Omental fat pad (tissue), 4 donors: Measurements from ENCODE around the gene ZNF431. TPM values are rescaled to one million over a fixed set of nuclear protein-coding genes. Genes with fewer than 3 reads are reported as not detected.
"Not testable (repeated sequence)": the region's sequence is repeated elsewhere in the genome, so short reads cannot be mapped to it uniquely, and the experiment has no call there.

Experiments
- ATAC-seq: fragments of 150-250 bp; one replicate; pipeline ENCODE4 v1.9.1; 2016; ENCODE audit warnings: mild to moderate bottlenecking, moderate library complexity; ENCODE audit not compliant: low FRiP score
- DNase-seq: peaks from one replicate; pipeline ENCODE4 v3.0.0-alpha.2; 2019; ENCODE audit warnings: low spot score
- total RNA-seq, 4 donors: library from RNA; depleted of rRNA; stranded (reverse); fragments of >200 nt; gene quantifications; one replicate each; pipeline ENCODE4 v1.1.0, GENCODE V29; 2016
- TF ChIP-seq, protein P1 (sequence below), 3 donors: fragments of 450-650 bp; IDR thresholded peaks; one replicate each; pipeline ENCODE4 v1.5.1; 2016 to 2017; ENCODE audit warnings: antibody characterized with exemption in 3 of 3, mild to moderate bottlenecking in 3 of 3, moderate library complexity in 2 of 3

Gene ZNF431
- total RNA-seq, 4 donors from 2014 or later: 6.3 to 12.5 (median 10.3) TPM

DNA sequence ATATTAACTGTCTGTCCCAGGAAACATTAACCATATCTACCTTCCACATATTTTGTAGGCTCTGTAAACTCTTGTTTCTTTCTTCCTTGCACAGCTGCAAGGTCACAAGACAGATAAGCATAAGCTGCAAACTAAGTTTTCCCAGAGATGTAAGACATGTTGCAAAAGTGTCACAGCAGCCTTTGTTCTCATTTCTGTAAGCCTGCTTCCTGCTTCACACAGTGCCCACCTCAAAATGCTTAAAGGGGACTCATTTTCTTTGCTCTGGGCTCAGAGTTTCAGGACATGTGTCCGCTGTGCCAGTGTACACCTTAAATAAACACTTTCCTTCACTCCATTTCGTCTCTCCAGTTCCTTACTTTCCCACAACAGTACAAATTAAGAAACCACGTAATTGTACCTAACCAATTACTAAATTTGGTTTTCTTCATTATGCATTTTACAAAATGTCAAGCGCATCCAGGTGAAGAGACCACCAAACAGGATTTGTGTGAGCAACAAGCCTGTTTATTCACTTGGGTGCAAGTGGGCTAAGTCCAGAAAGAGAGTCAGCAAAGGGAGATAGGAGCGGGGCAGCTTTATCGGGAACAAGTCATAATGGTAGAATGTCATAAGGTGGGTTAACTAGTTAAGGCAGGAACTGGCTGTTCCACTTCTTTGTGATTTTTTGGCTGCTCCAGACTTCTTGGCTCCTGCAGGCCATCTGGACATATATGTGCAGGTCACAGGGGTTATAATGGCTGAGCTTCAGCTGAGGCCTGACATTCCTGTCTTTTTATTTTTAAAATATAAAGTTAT, 12.7 kb upstream of the ZNF431 start:
- DNase-seq: no peak
- no peak for ATAC-seq
- TF ChIP-seq, protein P1, sequence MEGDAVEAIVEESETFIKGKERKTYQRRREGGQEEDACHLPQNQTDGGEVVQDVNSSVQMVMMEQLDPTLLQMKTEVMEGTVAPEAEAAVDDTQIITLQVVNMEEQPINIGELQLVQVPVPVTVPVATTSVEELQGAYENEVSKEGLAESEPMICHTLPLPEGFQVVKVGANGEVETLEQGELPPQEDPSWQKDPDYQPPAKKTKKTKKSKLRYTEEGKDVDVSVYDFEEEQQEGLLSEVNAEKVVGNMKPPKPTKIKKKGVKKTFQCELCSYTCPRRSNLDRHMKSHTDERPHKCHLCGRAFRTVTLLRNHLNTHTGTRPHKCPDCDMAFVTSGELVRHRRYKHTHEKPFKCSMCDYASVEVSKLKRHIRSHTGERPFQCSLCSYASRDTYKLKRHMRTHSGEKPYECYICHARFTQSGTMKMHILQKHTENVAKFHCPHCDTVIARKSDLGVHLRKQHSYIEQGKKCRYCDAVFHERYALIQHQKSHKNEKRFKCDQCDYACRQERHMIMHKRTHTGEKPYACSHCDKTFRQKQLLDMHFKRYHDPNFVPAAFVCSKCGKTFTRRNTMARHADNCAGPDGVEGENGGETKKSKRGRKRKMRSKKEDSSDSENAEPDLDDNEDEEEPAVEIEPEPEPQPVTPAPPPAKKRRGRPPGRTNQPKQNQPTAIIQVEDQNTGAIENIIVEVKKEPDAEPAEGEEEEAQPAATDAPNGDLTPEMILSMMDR (IDR thresholded peaks at IDR 0.05): no peak

DNA sequence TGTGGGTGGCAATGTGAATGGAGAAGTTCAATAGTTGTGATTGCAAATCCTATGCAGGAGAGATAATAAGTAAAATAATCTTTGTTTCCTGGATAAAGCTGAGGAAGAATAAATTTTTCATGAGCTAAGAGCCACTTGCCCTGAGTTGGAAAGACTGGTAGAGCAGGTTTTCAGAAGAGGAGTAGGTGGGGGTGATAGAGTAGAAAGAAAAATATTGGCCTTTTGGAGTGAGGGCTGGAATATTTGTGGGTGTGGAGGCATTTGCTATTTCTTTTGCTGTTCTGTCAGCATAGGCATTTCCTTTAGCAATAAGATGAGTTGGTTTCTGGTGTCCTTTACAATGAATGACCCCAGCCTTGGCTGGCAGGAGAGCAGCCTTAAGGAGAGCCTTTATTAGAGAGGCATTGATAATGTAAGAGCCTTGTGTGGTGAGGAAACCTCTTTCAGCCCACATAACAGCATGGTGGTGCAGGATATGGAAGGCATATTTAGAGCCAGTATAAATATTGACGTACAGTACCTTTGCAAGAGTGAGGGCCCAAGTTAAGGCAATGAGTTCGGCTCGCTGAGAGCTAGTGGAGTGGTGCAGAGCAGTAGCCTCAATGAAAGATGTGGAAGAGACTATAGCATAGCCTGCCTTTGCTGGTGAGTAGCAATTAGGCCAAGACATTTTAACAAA, 11.6 kb upstream of the ZNF431 start:
- TF ChIP-seq, protein P1 (IDR thresholded peaks at IDR 0.05): no peak
- DNase-seq (no peak), ATAC-seq (no peak)

DNA sequence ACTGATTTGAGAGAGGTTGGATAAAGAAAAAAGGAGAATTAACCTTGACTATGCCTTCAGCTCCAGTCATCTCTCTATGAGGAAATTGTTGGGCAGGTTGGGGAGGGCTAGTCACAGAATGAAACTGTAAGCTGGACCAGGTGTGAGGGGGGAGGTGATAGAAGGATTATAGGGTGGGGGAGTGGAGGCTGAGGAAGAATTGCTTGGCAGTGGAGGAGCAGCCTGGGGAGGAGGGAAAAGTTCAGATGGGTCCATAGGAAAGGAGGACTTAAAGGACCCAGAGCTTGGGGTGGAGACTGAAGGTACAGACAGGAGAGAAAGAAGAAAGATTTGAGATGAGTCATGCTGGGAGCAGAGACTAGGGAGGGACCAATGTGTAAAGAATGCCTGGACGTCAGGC, 8.2 kb upstream of the ZNF431 start:
- DNase-seq (no peak), ATAC-seq (no peak)
- TF ChIP-seq, protein P1 (IDR thresholded peaks at IDR 0.05): no peak

- ATAC-seq: no peak
- TF ChIP-seq, protein P1 (IDR thresholded peaks at IDR 0.05): no peak
- no peak for DNase-seq
These were observed 6.9 kb upstream of the ZNF431 start for GRCh38 chr19:21134934-21135366.

- TF ChIP-seq, protein P1 (IDR thresholded peaks at IDR 0.05): no peak
- ATAC-seq: no peak
- DNase-seq: no peak
These were observed 6.4 kb upstream of the ZNF431 start for GRCh38 chr19:21135433-21135832.

GRCh38 chr19:21138130-21138529, 3.7 kb upstream of the ZNF431 start:
- no peak for DNase-seq
- no peak for ATAC-seq
- TF ChIP-seq, protein P1 (IDR thresholded peaks at IDR 0.05): no peak

DNA sequence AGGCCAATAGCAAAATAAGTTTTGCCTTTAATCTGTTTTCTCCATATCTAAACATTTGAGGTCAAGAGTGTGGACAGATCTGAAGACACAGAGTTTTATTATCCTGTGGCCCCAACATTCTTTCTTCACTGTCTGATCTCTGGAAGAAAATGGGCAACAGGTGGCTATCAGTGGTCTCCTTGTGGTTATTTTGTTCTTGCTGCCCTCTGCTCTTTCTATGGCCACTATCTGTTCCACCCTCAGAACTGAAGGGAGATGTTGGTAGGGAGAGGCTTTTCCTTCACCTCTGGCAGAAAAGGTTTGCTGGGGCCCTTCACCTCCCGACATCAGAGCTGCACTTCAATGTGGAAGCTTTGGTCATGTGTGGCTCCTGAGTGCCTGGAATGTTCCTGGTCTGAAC, 834 bp upstream of the ZNF431 start:
- not testable (repeated sequence) for ATAC-seq, DNase-seq
